22Rv1 (cell line): ENCODE results near the gene TERF2IP.

Experiments used
- ZFX ChIP-seq: fragments of 450-650 bp; IDR thresholded peaks from 2 replicates; pipeline ENCODE4 v1.6.1; 2017; ENCODE audit warnings: antibody characterized with exemption, borderline replicate concordance
- TF ChIP-seq, protein P1 (sequence below): fragments of 450-650 bp; IDR thresholded peaks from 2 replicates; pipeline ENCODE4 v1.5.1; 2017; ENCODE audit warnings: mild to moderate bottlenecking

DNA sequence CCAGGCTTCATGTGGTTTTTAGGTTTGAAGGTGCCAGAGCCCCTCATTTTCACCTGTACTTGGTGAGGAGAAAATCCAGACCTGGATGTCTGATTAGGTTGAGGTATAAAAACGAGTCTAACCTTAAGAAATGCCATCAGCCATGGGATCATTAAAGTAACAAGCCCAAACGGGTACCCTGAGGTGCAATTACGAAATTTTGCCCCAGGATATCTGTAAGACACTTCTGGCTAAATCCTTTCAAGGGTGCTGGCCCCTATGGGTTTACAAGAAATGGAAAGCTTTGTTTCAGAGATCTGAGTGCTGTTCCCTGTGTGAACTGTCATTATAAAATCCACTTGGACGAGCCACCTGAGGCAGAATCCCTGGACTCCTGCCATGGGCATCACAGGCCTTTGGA is 44.3 kb upstream of the TERF2IP start:
- TF ChIP-seq, protein P1, sequence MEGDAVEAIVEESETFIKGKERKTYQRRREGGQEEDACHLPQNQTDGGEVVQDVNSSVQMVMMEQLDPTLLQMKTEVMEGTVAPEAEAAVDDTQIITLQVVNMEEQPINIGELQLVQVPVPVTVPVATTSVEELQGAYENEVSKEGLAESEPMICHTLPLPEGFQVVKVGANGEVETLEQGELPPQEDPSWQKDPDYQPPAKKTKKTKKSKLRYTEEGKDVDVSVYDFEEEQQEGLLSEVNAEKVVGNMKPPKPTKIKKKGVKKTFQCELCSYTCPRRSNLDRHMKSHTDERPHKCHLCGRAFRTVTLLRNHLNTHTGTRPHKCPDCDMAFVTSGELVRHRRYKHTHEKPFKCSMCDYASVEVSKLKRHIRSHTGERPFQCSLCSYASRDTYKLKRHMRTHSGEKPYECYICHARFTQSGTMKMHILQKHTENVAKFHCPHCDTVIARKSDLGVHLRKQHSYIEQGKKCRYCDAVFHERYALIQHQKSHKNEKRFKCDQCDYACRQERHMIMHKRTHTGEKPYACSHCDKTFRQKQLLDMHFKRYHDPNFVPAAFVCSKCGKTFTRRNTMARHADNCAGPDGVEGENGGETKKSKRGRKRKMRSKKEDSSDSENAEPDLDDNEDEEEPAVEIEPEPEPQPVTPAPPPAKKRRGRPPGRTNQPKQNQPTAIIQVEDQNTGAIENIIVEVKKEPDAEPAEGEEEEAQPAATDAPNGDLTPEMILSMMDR = no peak
- no peak for TF ChIP-seq ZFX
